ENCODE results near the gene CREBZF. TPM values are rescaled to one million over a fixed set of nuclear protein-coding genes. Genes with fewer than 3 reads are reported as not detected.

CREBZF gene
- 28.6 TPM for polyA plus RNA-seq (2013, experiment 1 of 2)
- polyA plus RNA-seq (2013, experiment 2 of 2) = 23.3 TPM

DNA sequence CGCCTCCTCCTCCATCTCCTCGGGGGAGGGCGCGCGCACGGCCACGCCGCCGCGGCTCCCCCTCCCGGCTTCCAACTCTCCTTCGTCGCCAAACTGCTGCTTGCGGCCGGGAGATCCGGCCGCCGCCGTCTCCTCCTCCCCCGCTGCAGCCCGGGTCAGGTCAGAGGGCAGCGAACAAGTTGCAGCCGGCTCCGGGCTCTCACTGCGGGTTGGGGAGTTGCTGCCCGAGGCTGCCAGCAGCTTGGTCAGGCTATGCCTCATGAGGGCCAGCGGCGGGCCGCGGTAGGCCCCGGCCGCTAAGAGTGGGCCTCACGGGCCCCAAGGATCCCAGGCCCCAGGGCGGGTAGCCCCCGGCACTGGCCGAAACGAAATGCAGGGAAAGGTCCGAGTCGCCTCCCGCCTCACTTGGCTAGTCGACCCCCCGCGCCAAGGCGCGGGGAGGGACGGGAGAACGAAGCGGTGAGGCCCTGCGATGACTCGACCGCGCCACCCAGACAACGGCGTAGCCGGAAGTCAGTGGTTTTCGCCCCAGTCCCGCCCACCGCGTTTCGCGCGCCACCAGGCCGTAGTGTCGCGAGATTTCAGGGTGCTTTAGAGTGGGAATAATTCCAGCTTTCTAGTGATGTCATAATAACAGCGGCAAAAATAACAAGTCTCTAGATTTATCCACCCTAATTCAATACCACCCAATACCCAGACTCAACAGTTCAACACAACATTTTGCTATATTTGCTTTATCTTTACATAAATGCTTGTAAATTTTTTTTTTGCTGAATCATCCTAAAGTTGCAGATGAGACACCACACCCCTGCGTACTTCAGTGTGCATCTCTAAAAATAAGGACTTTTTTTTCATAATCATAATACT is at the start of gene CREBZF:
Gene CREBZF (minus strand): TSS at position 515 of the 867 bp plus-strand sequence. CDS start 254 bp downstream, at position 261.
- Histone ChIP-seq H3K27ac (ENCODE audit: low read depth, low read length) (peak within 1 kb of the TSS; percentile 98), H3K36me3 (ENCODE audit: insufficient read depth, low read length) (peaks cover 34% of the 10 kb centered on the region), H3K4me3 (ENCODE audit: low read length) (peak within 1 kb of the TSS; percentile 96), H3K9me3 (ENCODE audit: insufficient read depth, low read depth, low read length) (no peaks in the 10 kb centered on the region), H3K27me3 (ENCODE audit: insufficient read depth, low read length) (no peaks in the 10 kb centered on the region), H3K4me1 (ENCODE audit: insufficient read depth, low read length) (peaks cover 21% of the 10 kb centered on the region; the same call in 1 of the 2 replicates), H3K9ac (ENCODE audit: low read depth, low read length) (peak within 1 kb of the TSS; percentile 99)
- 1% methylated on average over 67 of the region's 67 CpGs for WGBS

- H3K27ac ChIP-seq (ENCODE audit: low read depth, low read length) = no peak overlapping the region
- H3K9me3 ChIP-seq (ENCODE audit: insufficient read depth, low read depth, low read length) = no peaks in the 10 kb centered on the region
- H3K36me3 ChIP-seq (ENCODE audit: insufficient read depth, low read length) = no peaks in the 10 kb centered on the region
- H3K9ac ChIP-seq (ENCODE audit: low read depth, low read length) = no peak overlapping the region
- no peaks in the 10 kb centered on the region for H3K27me3 ChIP-seq (ENCODE audit: insufficient read depth, low read length)
- WGBS = 97% methylated on average over 3 of the region's 3 CpGs
- no peak overlapping the region for H3K4me3 ChIP-seq (ENCODE audit: low read length)
- peaks cover 19% of the 10 kb centered on the region for H3K4me1 ChIP-seq (ENCODE audit: insufficient read depth, low read length)
These were observed 48.0 kb upstream of the CREBZF start for GRCh38 chr11:85712953-85713352.

- WGBS = 86% methylated on average over 5 of the region's 5 CpGs
- no peak overlapping the region for H3K9ac ChIP-seq (ENCODE audit: low read depth, low read length)
- no peaks in the 10 kb centered on the region for H3K36me3 ChIP-seq (ENCODE audit: insufficient read depth, low read length)
- no peak overlapping the region for H3K4me3 ChIP-seq (ENCODE audit: low read length)
- no peaks in the 10 kb centered on the region for H3K9me3 ChIP-seq (ENCODE audit: insufficient read depth, low read depth, low read length)
- H3K27ac ChIP-seq (ENCODE audit: low read depth, low read length) = no peak overlapping the region
- no peaks in the 10 kb centered on the region for H3K27me3 ChIP-seq (ENCODE audit: insufficient read depth, low read length)
- peaks cover 5% of the 10 kb centered on the region; the same call in 1 of the 2 replicates for H3K4me1 ChIP-seq (ENCODE audit: insufficient read depth, low read length)
These were observed 46.0 kb upstream of the CREBZF start for GRCh38 chr11:85710917-85711316.

DNA sequence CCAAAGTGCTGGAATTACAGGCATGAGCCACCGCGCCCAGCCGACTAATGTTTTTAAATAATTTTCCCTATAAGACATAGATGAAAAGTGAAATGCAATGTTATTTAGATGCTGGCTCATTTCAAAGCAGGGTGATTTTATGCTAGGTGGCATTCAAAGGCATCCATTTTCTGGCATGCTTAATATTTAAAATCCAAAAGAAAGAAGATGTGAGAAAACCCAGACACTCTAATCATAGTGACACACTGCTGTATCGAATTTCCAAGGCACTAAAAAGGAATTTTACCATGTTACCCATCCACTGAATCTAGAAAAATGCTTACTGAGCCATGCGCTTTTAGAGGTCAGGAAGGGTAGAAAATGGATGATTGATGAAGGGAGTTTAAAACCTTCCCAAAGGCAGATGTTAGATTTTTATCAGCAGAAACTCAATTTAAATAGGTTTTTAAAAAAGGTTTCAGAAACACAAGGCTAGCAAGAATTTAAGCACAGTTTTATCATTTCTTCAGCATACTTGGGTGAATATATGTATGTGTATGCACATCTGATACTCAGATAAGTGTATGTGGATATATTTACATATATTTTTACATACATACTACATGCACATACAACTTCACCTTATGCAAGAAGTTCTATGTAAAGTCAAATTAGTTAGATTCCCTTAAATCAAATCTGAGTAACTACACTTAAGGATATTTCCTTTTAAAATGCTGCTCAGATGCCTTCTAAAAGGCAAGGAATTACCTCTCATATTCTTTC is 45.2 kb upstream of the CREBZF start:
- Histone ChIP-seq H3K27ac (ENCODE audit: low read depth, low read length) (no peak overlapping the region), H3K4me1 (ENCODE audit: insufficient read depth, low read length) (no peaks in the 10 kb centered on the region), H3K9me3 (ENCODE audit: insufficient read depth, low read depth, low read length) (no peaks in the 10 kb centered on the region), H3K27me3 (ENCODE audit: insufficient read depth, low read length) (no peaks in the 10 kb centered on the region), H3K9ac (ENCODE audit: low read depth, low read length) (no peak overlapping the region), H3K36me3 (ENCODE audit: insufficient read depth, low read length) (no peaks in the 10 kb centered on the region), H3K4me3 (ENCODE audit: low read length) (no peak overlapping the region)
- 93% methylated on average over 3 of the region's 5 CpGs for WGBS

DNA sequence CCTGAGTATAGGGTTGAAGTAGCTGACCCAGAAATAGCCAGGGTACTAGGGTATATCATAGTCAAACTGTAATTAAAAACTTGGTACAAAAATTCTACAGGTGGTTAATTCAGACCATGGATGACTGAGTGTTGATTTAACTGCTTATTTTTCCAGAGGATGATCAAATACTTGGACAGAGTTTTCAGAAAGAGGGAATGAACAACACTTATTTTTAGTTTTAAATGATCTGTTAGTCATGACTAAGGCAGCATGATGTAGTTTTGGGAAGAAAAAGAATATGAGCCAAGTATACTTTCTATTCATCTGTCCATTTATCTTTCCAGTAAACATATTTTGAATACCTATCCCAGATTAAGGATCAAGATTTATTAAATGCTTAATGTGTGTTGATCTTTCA is 40.9 kb upstream of the CREBZF start:
- no peaks in the 10 kb centered on the region for H3K36me3 ChIP-seq (ENCODE audit: insufficient read depth, low read length)
- no peak overlapping the region for H3K4me3 ChIP-seq (ENCODE audit: low read length)
- H3K4me1 ChIP-seq (ENCODE audit: insufficient read depth, low read length) = no peaks in the 10 kb centered on the region
- H3K27me3 ChIP-seq (ENCODE audit: insufficient read depth, low read length) = no peaks in the 10 kb centered on the region
- no peaks in the 10 kb centered on the region for H3K9me3 ChIP-seq (ENCODE audit: insufficient read depth, low read depth, low read length)
- no peak overlapping the region for H3K9ac ChIP-seq (ENCODE audit: low read depth, low read length)
- H3K27ac ChIP-seq (ENCODE audit: low read depth, low read length) = no peak overlapping the region

DNA sequence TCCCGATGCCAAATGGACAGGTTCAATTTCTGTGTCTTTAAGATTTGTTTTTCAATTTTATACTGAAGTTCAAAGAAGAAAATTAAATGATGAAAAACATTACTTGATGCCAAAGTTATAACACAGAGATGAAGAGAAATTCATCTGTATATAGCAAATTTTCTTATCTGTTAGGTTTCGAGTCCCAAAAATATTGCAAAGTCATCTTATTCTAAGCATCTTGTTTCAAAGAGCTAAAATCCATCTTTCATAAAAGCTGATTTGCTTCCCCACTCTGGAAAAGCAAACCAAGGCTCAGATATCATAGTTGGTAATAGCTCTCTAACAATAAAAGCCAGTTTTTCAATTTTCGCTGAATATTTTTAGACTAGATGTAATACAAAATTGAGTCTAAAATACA is 40.0 kb upstream of the CREBZF start:
- 100% methylated on average over 2 of the region's 3 CpGs for WGBS
- Histone ChIP-seq H3K27me3 (ENCODE audit: insufficient read depth, low read length) (no peaks in the 10 kb centered on the region), H3K27ac (ENCODE audit: low read depth, low read length) (no peak overlapping the region), H3K9ac (ENCODE audit: low read depth, low read length) (no peak overlapping the region), H3K36me3 (ENCODE audit: insufficient read depth, low read length) (no peaks in the 10 kb centered on the region), H3K9me3 (ENCODE audit: insufficient read depth, low read depth, low read length) (no peaks in the 10 kb centered on the region), H3K4me3 (ENCODE audit: low read length) (no peak overlapping the region), H3K4me1 (ENCODE audit: insufficient read depth, low read length) (0 out of 2 replicates have a peak, but pooled peaks cover 4% of the 10 kb centered on the region)

DNA sequence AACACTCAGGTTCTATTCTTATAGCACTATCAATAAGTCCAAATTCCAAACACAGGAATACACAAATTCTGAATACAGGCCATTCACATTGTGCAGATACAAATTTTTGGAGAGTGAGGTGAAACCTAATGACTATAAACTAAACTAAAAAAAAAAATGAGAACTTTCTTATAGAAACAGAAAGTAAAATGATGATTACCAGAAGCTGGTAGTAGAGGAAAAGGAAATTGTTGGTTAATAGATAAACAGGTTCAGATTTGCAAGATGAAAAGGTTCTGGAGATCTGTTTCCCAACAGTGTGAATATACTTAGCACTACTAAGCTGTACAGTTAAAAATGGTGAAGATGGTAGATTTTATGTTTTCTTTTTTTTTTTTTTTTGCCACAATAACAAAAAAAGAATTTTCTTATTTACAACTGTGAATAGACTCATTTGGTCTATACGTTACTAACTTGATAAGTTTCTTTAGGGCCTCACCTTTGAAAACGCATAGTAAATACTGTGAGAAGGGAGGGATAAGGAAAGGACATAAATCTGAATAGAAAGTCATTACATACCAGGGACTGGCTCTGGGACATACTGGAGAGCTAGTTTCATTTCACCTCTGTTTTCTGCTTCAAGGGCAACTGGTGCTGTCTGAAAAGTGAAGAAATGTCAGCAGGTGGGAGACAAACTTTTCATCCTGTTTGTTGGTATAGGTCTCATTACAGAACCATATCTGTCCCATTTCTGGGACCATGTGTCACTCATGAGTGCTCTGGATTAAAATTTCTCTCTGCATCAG is 35.2 kb upstream of the CREBZF start:
- H3K4me3 ChIP-seq (ENCODE audit: low read length) = no peak overlapping the region
- no peaks in the 10 kb centered on the region for H3K9me3 ChIP-seq (ENCODE audit: insufficient read depth, low read depth, low read length)
- no peak overlapping the region for H3K27ac ChIP-seq (ENCODE audit: low read depth, low read length)
- H3K36me3 ChIP-seq (ENCODE audit: insufficient read depth, low read length) = no peaks in the 10 kb centered on the region
- 92% methylated on average over 2 of the region's 2 CpGs for WGBS
- no peaks in the 10 kb centered on the region for H3K27me3 ChIP-seq (ENCODE audit: insufficient read depth, low read length)
- no peak overlapping the region for H3K9ac ChIP-seq (ENCODE audit: low read depth, low read length)
- H3K4me1 ChIP-seq (ENCODE audit: insufficient read depth, low read length) = peaks cover 11% of the 10 kb centered on the region; the same call in 1 of the 2 replicates

- Histone ChIP-seq H3K27ac (ENCODE audit: low read depth, low read length) (no peak overlapping the region), H3K9ac (ENCODE audit: low read depth, low read length) (no peak overlapping the region), H3K4me1 (ENCODE audit: insufficient read depth, low read length) (peaks cover 11% of the 10 kb centered on the region; the same call in 1 of the 2 replicates), H3K36me3 (ENCODE audit: insufficient read depth, low read length) (no peaks in the 10 kb centered on the region), H3K9me3 (ENCODE audit: insufficient read depth, low read depth, low read length) (no peaks in the 10 kb centered on the region), H3K4me3 (ENCODE audit: low read length) (no peak overlapping the region), H3K27me3 (ENCODE audit: insufficient read depth, low read length) (no peaks in the 10 kb centered on the region)
- WGBS = 100% methylated on average over 1 of the region's 1 CpG
These were observed 33.3 kb upstream of the CREBZF start for GRCh38 chr11:85698195-85698594.

DNA sequence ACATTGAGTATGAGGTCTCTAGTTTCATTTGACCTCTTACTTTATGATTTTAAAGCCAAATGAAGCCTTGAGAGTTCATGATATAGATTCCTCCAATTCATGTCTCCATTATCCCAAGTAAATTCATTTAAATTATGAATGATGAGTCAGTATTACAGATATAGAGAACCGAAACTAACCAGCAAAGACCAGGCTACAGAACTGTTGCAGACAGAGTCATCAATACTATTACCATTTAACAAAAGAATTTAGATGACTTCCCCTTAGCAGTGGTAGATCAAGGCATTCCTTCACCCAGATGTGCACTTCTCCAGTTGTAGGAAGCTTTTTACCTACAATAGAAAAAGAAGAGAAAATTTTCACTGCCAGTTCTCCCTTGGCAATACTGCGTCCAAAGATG is 32.8 kb upstream of the CREBZF start:
- Histone ChIP-seq H3K27me3 (ENCODE audit: insufficient read depth, low read length) (no peaks in the 10 kb centered on the region), H3K9ac (ENCODE audit: low read depth, low read length) (no peak overlapping the region), H3K4me1 (ENCODE audit: insufficient read depth, low read length) (peaks cover 11% of the 10 kb centered on the region; the same call in 1 of the 2 replicates), H3K27ac (ENCODE audit: low read depth, low read length) (no peak overlapping the region), H3K36me3 (ENCODE audit: insufficient read depth, low read length) (no peaks in the 10 kb centered on the region), H3K9me3 (ENCODE audit: insufficient read depth, low read depth, low read length) (no peaks in the 10 kb centered on the region), H3K4me3 (ENCODE audit: low read length) (no peak overlapping the region)
- 90% methylated on average over 2 of the region's 2 CpGs for WGBS

GRCh38 chr11:85695546-85695945 is 30.6 kb upstream of the CREBZF start:
- no peak overlapping the region for H3K9ac ChIP-seq (ENCODE audit: low read depth, low read length)
- no peaks in the 10 kb centered on the region for H3K36me3 ChIP-seq (ENCODE audit: insufficient read depth, low read length)
- H3K27me3 ChIP-seq (ENCODE audit: insufficient read depth, low read length) = no peaks in the 10 kb centered on the region
- H3K9me3 ChIP-seq (ENCODE audit: insufficient read depth, low read depth, low read length) = no peaks in the 10 kb centered on the region
- no peak overlapping the region for H3K27ac ChIP-seq (ENCODE audit: low read depth, low read length)
- peaks cover 11% of the 10 kb centered on the region; the same call in 1 of the 2 replicates for H3K4me1 ChIP-seq (ENCODE audit: insufficient read depth, low read length)
- no peak overlapping the region for H3K4me3 ChIP-seq (ENCODE audit: low read length)
